Measurements from ENCODE around the gene KDELR1.

Gene KDELR1

DNA sequence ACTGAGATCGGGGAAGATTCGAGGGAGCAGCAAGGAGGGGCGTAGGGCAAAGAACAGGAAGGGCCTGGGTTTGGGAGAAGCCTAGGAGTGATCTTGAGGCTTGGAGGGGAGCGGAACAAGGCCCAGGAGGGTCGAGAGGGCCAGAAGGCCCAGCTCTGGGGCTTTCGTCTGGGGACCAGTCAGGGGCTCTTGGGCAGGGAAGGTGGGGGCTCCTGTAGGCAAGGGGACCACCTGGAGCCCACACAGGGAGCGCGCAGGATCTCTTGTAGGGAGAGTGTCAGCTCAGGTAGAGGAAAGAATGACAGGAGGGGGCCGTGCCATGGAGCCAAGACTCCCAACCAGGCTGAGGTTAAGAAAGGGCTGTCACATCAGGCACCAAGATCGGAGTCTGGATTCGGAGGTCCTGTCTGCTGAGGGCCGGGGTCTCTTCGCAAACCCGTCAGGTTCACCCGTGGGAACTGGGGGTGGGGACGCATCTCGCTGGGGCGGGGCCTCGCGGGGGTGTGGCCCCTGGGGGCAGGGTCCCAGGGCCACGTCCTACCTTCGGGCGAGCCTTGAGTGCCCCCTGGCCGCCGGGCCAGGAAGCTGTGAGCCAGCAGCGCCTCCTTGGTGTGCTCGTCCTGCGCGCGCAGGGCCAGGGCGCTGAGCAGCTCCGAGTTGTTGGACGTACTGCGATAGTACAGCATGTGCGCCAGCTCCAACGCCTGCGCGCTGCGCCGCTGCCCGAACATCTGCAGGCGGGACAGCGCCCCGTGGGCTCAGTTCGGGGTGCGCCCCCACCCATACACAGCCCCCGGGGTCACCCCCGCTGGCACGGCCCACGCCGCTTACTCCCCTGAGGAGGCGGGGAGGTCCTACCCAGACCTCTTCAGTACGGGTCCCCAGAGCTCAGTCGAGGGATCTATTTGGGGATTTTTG, 57.6 kb downstream of the KDELR1 start:
- no peaks in the 10 kb centered on the region for H3K9me3 ChIP-seq (ENCODE audit: control insufficient read depth in 1 of 2, low read length in 2 of 2)
- H3K27me3 ChIP-seq (ENCODE audit: low read depth, low read length): no peaks in the 10 kb centered on the region
- H3K36me3 ChIP-seq (ENCODE audit: control insufficient read depth in 1 of 2, insufficient read depth in 2 of 2, low read length in 2 of 2): peaks cover 3 to 15% of the 10 kb centered on the region in 2 donors
- peak overlapping the region; percentile 68 to 73 for H3K4me3 ChIP-seq (ENCODE audit: low read depth in 1 of 2, low read length in 2 of 2)
- H3K27ac ChIP-seq (ENCODE audit: low read length): peak overlapping the region; percentile 94
- peaks cover 26 to 45% of the 10 kb centered on the region in 2 donors for H3K4me1 ChIP-seq (ENCODE audit: control insufficient read depth in 1 of 2, insufficient read depth in 2 of 2, low read length in 2 of 2)

DNA sequence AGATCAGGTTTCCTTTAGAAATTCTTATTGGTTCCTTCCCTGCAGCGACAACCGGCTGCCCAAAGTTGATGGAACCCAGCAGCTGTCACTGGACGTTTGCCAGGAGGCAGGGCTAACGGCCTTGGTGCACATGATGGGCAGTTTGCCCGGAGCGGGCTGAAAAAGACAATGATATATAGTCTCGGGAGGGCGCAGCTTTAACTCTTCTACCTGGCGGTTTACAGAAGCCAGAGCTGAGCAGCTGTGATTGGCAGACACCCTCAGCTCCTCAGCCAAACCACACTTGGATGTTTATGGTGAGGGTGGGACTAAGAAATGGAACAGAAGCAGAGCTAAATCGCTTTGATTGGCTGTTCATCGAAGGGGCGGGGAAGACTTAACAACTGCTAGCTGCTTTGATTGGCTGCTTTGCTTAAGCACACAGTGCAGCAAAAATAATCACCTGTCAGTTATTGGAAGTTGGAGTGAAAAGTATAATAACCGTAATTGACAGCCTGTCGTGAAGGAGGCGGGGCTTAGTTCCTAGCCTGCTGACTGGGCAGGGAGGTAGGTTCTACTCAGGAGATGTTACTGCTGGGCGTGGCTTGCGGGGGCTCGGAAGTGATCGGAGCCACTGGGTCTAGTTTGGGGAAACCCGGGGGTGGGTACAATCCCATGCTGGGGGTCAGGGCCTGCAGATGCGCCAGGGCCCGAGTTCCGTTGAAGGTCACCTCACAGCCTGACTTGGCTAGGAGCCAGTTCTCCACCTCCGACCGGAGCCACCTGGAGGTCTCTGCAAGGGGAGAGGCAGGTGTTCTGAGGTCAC, 58.5 kb downstream of the KDELR1 start:
- Histone ChIP-seq H3K4me1 (ENCODE audit: control insufficient read depth in 1 of 2, insufficient read depth in 2 of 2, low read length in 2 of 2) (peaks cover 26 to 49% of the 10 kb centered on the region in 2 donors), H3K27ac (ENCODE audit: low read length) (peak overlapping the region; percentile 94)

More for the DNA sequence above, 58.5 kb downstream of the KDELR1 start:
- H3K4me3 ChIP-seq (ENCODE audit: low read depth in 1 of 2, low read length in 2 of 2): peak overlapping the region; percentile 68 to 73
- no peaks in the 10 kb centered on the region for H3K9me3 ChIP-seq (ENCODE audit: control insufficient read depth in 1 of 2, low read length in 2 of 2)
- no peaks in the 10 kb centered on the region for H3K27me3 ChIP-seq (ENCODE audit: low read depth, low read length)
- H3K36me3 ChIP-seq (ENCODE audit: control insufficient read depth in 1 of 2, insufficient read depth in 2 of 2, low read length in 2 of 2): peaks cover 3 to 18% of the 10 kb centered on the region in 2 donors
